ENCODE data around the gene EIF6. TPM values are rescaled to one million over a fixed set of nuclear protein-coding genes. Genes with fewer than 3 reads are reported as not detected.

The EIF6 gene
- total RNA-seq, 1 donor from 2014 or later: 72.6 TPM

DNA sequence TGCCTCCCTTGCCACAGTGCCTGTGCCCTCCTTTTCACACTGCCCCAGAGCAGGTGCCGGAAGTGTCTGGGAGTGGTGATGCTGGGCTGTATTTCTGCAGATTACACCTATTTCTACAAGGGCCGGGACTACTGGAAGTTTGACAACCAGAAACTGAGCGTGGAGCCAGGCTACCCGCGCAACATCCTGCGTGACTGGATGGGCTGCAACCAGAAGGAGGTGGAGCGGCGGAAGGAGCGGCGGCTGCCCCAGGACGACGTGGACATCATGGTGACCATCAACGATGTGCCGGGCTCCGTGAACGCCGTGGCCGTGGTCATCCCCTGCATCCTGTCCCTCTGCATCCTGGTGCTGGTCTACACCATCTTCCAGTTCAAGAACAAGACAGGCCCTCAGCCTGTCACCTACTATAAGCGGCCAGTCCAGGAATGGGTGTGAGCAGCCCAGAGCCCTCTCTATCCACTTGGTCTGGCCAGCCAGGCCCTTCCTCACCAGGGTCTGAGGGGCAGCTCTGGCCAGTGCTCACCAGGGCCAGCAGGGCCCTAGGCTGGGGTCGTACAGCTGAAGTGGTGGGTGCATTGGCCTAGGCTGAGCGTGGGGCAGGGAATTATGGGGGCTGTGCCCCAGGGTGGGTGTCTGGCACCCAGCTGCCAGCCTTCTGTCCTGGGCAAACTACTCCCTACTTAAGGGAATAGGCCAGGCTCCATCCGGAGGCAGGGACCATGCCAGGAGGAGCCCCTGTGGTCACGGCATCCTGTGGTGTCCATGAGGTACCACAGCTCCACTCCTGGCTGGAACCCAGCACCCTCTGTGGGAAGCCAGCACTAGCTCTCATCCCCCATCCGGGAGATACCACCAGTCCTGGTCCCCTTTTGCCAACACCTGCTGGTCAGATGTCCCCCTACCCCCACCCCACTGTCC lies 10.1 kb downstream of the EIF6 start:
- no peaks in the 10 kb centered on the region for H3K27me3 ChIP-seq (ENCODE audit: low read depth)
- ATAC-seq (no peak), DNase-seq (no peak)
- H3K9me3 ChIP-seq: no peaks in the 10 kb centered on the region
- no peak overlapping the region for H3K27ac ChIP-seq
- H3K4me1 ChIP-seq: peaks cover 23% of the 10 kb centered on the region
- no peak overlapping the region for H3K4me3 ChIP-seq
- TF ChIP-seq, protein P1, sequence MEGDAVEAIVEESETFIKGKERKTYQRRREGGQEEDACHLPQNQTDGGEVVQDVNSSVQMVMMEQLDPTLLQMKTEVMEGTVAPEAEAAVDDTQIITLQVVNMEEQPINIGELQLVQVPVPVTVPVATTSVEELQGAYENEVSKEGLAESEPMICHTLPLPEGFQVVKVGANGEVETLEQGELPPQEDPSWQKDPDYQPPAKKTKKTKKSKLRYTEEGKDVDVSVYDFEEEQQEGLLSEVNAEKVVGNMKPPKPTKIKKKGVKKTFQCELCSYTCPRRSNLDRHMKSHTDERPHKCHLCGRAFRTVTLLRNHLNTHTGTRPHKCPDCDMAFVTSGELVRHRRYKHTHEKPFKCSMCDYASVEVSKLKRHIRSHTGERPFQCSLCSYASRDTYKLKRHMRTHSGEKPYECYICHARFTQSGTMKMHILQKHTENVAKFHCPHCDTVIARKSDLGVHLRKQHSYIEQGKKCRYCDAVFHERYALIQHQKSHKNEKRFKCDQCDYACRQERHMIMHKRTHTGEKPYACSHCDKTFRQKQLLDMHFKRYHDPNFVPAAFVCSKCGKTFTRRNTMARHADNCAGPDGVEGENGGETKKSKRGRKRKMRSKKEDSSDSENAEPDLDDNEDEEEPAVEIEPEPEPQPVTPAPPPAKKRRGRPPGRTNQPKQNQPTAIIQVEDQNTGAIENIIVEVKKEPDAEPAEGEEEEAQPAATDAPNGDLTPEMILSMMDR (IDR thresholded peaks at IDR 0.05): no peak
- peaks cover 72% of the 10 kb centered on the region for H3K36me3 ChIP-seq
- intact Hi-C loops (cut with DNase I): no loop called here

DNA sequence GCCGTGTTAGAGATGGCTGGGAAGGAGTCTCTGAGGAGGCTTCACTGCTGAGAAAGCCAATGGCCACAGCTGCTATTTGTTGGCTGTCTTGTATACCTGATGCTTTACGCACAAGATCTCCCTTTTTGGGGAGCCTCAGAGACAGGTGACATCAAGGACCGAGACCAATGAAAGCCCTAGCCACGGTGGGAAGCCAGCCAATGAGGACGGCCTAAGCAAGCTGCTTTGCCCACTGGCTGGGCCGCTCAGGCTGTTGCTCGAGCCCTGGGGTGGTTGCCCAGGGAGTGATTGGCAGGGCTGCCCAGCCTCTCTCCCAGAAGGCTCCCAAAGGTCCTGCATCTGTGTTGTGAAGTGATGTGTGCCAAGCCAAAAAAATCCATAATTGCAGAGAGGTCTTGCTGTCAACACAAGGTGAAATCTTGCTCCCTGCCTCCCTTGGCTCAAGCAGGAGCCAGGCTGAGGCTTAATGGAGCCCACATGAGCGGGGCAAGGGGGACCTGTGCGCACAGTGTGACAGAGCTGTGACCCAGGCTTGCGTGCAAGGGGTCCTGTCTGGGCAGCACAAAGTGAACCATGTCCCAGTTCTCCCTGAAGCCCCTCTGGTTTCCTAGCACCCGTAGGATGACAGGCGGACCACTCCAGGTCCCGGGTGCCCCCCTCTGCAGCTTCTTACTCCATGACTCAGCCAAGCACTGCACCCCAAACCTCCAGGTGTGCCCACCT lies 11.0 kb downstream of the EIF6 start:
- intact Hi-C loops (cut with DNase I): no loop called here
- H3K4me3 ChIP-seq: no peak overlapping the region
- ATAC-seq: no peak
- TF ChIP-seq, protein P1 (IDR thresholded peaks at IDR 0.05): no peak
- peaks cover 69% of the 10 kb centered on the region for H3K36me3 ChIP-seq
- H3K4me1 ChIP-seq: peaks cover 25% of the 10 kb centered on the region
- H3K9me3 ChIP-seq: no peaks in the 10 kb centered on the region
- no peak overlapping the region for H3K27ac ChIP-seq
- H3K27me3 ChIP-seq (ENCODE audit: low read depth): no peaks in the 10 kb centered on the region
- DNase-seq: no peak

DNA sequence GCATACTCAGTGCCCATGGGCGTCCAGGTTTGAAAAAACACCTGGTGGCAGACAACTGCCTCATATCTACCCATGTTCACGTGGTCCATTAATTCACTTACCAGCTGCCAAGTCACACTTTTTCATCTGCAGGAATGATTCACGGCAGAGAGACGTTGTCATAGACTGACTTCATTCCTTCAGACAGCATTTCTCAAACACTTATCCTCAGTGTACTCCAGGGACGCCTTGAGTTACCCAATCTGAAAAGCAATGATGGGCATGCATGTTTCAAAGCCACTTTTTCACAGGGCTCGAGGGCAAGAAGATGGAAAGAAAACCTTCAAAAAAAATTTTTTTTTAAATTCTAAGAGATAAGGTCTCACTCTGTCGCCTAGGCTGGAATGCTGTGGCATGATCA lies 12.7 kb downstream of the EIF6 start:
- no peak overlapping the region for H3K4me3 ChIP-seq
- H3K9me3 ChIP-seq: no peaks in the 10 kb centered on the region
- TF ChIP-seq, protein P1 (IDR thresholded peaks at IDR 0.05): no peak
- peak in 1 of 2 donors; percentile 2 for ATAC-seq
- intact Hi-C loops (cut with DNase I): no loop called here
- no peaks in the 10 kb centered on the region for H3K27me3 ChIP-seq (ENCODE audit: low read depth)
- H3K27ac ChIP-seq: no peak overlapping the region
- H3K4me1 ChIP-seq: peaks cover 21% of the 10 kb centered on the region
- H3K36me3 ChIP-seq: peaks cover 83% of the 10 kb centered on the region
- DNase-seq: no peak

DNA sequence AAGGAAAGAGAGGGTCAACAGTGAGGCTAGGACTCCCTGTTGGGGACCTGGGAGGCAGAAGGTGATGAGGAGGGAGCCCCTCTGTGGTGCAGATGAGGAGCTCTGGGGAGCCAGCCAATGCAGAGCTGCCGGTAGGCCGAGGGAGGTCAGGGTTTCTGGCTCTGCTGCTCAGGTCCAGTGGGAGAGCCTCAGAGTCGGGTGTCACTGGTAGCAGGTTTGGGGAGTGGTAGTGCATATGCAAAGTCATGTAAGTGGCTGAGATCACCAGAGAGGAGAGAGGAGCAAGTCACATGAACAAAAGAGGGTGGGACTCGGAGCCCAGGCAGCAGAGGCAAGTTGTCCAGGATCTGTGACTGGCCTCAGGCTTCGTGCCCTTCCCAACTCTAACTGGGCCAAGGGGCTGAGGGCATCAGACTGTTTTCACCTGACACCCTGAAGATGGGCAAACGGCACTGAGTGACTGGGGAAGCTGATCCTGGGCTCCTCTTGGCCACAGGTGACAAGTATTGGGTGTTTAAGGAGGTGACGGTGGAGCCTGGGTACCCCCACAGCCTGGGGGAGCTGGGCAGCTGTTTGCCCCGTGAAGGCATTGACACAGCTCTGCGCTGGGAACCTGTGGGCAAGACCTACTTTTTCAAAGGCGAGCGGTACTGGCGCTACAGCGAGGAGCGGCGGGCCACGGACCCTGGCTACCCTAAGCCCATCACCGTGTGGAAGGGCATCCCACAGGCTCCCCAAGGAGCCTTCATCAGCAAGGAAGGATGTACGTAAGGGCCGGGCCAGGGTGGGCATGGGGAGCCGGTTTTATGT lies 13.3 kb downstream of the EIF6 start:
- Histone ChIP-seq H3K27ac (no peak overlapping the region), H3K4me3 (no peak overlapping the region), H3K27me3 (ENCODE audit: low read depth) (no peaks in the 10 kb centered on the region), H3K9me3 (no peaks in the 10 kb centered on the region), H3K36me3 (peaks cover 87% of the 10 kb centered on the region), H3K4me1 (peaks cover 14% of the 10 kb centered on the region)
- TF ChIP-seq, protein P1 (IDR thresholded peaks at IDR 0.05): no peak
- peak in 1 of 2 donors; percentile 15 for ATAC-seq
- no peak for DNase-seq
- intact Hi-C loops (cut with DNase I): no loop called here

All from lower lobe of right lung (tissue), 2 donors.